ENCODE results near the gene NEK8. TPM values are rescaled to one million over a fixed set of nuclear protein-coding genes. Genes with fewer than 3 reads are reported as not detected.

Gene NEK8
- total and polyA plus RNA-seq, 9 of the 15 experiments (the other 6 are each of a cell fraction or from before 2014, with no cell fraction given), result 0.98 to 16.6 (median 4.6) TPM

DNA sequence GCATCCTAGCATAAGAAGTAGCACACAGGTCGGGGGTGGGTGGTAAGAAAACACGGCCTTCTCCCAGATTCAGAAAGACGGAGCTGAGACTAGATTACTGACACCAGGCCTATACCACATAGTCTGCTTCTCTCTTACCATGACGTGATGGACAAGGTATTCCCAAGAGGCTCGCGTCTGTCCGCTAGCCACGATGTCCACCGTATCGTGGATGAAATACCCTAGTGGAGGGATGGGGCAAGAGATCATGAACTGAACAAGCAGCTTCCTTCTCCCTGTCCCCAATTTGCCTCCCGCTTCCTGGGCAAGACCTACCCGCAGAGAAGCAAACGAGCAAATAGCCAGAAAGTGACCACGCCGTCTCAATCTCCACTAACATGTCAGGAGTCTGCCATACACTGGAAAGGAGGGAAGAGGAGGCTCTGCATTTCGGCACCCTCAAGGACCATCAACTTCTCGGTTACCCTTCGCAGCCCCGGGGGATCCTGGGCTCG is 3.4 kb upstream of the NEK8 start (continued):
- TF ChIP-seq, protein P1, sequence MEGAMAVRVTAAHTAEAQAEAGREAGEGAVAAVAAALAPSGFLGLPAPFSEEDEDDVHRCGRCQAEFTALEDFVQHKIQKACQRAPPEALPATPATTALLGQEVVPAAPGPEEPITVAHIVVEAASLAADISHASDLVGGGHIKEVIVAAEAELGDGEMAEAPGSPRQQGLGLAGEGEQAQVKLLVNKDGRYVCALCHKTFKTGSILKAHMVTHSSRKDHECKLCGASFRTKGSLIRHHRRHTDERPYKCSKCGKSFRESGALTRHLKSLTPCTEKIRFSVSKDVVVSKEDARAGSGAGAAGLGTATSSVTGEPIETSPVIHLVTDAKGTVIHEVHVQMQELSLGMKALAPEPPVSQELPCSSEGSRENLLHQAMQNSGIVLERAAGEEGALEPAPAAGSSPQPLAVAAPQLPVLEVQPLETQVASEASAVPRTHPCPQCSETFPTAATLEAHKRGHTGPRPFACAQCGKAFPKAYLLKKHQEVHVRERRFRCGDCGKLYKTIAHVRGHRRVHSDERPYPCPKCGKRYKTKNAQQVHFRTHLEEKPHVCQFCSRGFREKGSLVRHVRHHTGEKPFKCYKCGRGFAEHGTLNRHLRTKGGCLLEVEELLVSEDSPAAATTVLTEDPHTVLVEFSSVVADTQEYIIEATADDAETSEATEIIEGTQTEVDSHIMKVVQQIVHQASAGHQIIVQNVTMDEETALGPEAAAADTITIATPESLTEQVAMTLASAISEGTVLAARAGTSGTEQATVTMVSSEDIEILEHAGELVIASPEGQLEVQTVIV (CRISPR knock-in tag; IDR thresholded peaks at IDR 0.05; ENCODE audit: borderline replicate concordance), result peak; percentile 60; the same call in 1 of the 2 replicates
- TF ChIP-seq NUFIP1 (IDR thresholded peaks at IDR 0.05; ENCODE audit: partially characterized antibody) (no peak), PCBP2 (IDR thresholded peaks at IDR 0.05; ENCODE audit: low read depth, low read length, poor library complexity, severe bottlenecking) (no peak), CAMTA2 (CRISPR knock-in tag; conservative IDR thresholded peaks at IDR 0.05) (0 out of 2 replicates have a peak, but pooled peaks have one; percentile 8), HMGN3 (IDR thresholded peaks at IDR 0.05; ENCODE audit: borderline replicate concordance, extremely low read depth, insufficient read length, low read depth, low read length) (peak; percentile 26), NCOR1 (IDR thresholded peaks at IDR 0.05) (no peak), TARDBP (IDR thresholded peaks at IDR 0.05) (no peak)
- TF ChIP-seq, protein P2, sequence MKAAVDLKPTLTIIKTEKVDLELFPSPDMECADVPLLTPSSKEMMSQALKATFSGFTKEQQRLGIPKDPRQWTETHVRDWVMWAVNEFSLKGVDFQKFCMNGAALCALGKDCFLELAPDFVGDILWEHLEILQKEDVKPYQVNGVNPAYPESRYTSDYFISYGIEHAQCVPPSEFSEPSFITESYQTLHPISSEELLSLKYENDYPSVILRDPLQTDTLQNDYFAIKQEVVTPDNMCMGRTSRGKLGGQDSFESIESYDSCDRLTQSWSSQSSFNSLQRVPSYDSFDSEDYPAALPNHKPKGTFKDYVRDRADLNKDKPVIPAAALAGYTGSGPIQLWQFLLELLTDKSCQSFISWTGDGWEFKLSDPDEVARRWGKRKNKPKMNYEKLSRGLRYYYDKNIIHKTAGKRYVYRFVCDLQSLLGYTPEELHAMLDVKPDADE (conservative IDR thresholded peaks at IDR 0.05; ENCODE audit: control insufficient read depth, low read depth, low read length), result peak; percentile 52; the same call in 1 of the 2 replicates
- TF ChIP-seq, protein P3, sequence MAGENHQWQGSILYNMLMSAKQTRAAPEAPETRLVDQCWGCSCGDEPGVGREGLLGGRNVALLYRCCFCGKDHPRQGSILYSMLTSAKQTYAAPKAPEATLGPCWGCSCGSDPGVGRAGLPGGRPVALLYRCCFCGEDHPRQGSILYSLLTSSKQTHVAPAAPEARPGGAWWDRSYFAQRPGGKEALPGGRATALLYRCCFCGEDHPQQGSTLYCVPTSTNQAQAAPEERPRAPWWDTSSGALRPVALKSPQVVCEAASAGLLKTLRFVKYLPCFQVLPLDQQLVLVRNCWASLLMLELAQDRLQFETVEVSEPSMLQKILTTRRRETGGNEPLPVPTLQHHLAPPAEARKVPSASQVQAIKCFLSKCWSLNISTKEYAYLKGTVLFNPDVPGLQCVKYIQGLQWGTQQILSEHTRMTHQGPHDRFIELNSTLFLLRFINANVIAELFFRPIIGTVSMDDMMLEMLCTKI (IDR thresholded peaks at IDR 0.05; ENCODE audit: partially characterized antibody), result no peak
- TF ChIP-seq, protein P4, sequence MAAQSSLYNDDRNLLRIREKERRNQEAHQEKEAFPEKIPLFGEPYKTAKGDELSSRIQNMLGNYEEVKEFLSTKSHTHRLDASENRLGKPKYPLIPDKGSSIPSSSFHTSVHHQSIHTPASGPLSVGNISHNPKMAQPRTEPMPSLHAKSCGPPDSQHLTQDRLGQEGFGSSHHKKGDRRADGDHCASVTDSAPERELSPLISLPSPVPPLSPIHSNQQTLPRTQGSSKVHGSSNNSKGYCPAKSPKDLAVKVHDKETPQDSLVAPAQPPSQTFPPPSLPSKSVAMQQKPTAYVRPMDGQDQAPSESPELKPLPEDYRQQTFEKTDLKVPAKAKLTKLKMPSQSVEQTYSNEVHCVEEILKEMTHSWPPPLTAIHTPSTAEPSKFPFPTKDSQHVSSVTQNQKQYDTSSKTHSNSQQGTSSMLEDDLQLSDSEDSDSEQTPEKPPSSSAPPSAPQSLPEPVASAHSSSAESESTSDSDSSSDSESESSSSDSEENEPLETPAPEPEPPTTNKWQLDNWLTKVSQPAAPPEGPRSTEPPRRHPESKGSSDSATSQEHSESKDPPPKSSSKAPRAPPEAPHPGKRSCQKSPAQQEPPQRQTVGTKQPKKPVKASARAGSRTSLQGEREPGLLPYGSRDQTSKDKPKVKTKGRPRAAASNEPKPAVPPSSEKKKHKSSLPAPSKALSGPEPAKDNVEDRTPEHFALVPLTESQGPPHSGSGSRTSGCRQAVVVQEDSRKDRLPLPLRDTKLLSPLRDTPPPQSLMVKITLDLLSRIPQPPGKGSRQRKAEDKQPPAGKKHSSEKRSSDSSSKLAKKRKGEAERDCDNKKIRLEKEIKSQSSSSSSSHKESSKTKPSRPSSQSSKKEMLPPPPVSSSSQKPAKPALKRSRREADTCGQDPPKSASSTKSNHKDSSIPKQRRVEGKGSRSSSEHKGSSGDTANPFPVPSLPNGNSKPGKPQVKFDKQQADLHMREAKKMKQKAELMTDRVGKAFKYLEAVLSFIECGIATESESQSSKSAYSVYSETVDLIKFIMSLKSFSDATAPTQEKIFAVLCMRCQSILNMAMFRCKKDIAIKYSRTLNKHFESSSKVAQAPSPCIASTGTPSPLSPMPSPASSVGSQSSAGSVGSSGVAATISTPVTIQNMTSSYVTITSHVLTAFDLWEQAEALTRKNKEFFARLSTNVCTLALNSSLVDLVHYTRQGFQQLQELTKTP (IDR thresholded peaks at IDR 0.05; ENCODE audit: low read depth in 1 of 2, partially characterized antibody in 2 of 2), result no peak
- TF ChIP-seq, protein P5, sequence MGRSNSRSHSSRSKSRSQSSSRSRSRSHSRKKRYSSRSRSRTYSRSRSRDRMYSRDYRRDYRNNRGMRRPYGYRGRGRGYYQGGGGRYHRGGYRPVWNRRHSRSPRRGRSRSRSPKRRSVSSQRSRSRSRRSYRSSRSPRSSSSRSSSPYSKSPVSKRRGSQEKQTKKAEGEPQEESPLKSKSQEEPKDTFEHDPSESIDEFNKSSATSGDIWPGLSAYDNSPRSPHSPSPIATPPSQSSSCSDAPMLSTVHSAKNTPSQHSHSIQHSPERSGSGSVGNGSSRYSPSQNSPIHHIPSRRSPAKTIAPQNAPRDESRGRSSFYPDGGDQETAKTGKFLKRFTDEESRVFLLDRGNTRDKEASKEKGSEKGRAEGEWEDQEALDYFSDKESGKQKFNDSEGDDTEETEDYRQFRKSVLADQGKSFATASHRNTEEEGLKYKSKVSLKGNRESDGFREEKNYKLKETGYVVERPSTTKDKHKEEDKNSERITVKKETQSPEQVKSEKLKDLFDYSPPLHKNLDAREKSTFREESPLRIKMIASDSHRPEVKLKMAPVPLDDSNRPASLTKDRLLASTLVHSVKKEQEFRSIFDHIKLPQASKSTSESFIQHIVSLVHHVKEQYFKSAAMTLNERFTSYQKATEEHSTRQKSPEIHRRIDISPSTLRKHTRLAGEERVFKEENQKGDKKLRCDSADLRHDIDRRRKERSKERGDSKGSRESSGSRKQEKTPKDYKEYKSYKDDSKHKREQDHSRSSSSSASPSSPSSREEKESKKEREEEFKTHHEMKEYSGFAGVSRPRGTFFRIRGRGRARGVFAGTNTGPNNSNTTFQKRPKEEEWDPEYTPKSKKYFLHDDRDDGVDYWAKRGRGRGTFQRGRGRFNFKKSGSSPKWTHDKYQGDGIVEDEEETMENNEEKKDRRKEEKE (IDR thresholded peaks at IDR 0.05; ENCODE audit: borderline replicate concordance in 1 of 2, control insufficient read depth in 1 of 2, low read depth in 2 of 2, low read length in 1 of 2), result 0 out of 4 replicates have a peak, but pooled peaks of 1 of the 2 experiments have one; percentile 23
- TF ChIP-seq, protein P6, sequence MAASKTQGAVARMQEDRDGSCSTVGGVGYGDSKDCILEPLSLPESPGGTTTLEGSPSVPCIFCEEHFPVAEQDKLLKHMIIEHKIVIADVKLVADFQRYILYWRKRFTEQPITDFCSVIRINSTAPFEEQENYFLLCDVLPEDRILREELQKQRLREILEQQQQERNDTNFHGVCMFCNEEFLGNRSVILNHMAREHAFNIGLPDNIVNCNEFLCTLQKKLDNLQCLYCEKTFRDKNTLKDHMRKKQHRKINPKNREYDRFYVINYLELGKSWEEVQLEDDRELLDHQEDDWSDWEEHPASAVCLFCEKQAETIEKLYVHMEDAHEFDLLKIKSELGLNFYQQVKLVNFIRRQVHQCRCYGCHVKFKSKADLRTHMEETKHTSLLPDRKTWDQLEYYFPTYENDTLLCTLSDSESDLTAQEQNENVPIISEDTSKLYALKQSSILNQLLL (CRISPR knock-in tag; IDR thresholded peaks at IDR 0.05; ENCODE audit: borderline replicate concordance), result no peak

All from K562 (cell line).